Suppressor macrophage treated with lipopolysaccharide for 4 hours (primary cell): ENCODE measurements around the gene SCIMP.
"Not testable (repeated sequence)": the region's sequence is repeated elsewhere in the genome, so short reads cannot be mapped to it uniquely, and the experiment has no call there.

Experiments
- DNase-seq: peaks from one replicate; pipeline ENCODE4 v3.0.0-alpha.2; 2020

Gene SCIMP

GRCh38 chr17:5183410-5183793, 51.3 kb downstream of the SCIMP start:
- no peak for DNase-seq

- no peak for DNase-seq
Measured at GRCh38 chr17:5182597-5183409, 51.9 kb downstream of the SCIMP start.

GRCh38 chr17:5181509-5182305, 53.0 kb downstream of the SCIMP start:
- DNase-seq, result no peak

GRCh38 chr17:5179003-5179402, 55.7 kb downstream of the SCIMP start:
- DNase-seq, result no peak

- not testable (repeated sequence) for DNase-seq
Measured at GRCh38 chr17:5175027-5175426, 59.6 kb downstream of the SCIMP start.

- peak; percentile 58 for DNase-seq
Measured at GRCh38 chr17:5165791-5166564, 68.7 kb downstream of the SCIMP start.

GRCh38 chr17:5164436-5164835, 70.2 kb downstream of the SCIMP start:
- DNase-seq, result peak; percentile 53

- DNase-seq, result peak; percentile 35
Measured at GRCh38 chr17:5161793-5162192, 72.9 kb downstream of the SCIMP start.

GRCh38 chr17:5160702-5161101, 74.0 kb downstream of the SCIMP start:
- DNase-seq, result not testable (repeated sequence)
